Naive thymus-derived CD4-positive, alpha-beta T cell (primary cell): ENCODE data around the gene CYP2J2. TPM values are rescaled to one million over a fixed set of nuclear protein-coding genes. Genes with fewer than 3 reads are reported as not detected.
"Not testable (repeated sequence)": the region's sequence is repeated elsewhere in the genome, so short reads cannot be mapped to it uniquely, and the experiment has no call there.

ENCODE experiments used
- ATAC-seq: fragments of 150-1000 bp; cut with Tn5 transposase; 2 replicates; pipeline ENCODE4 v1.10.0; 2021; ENCODE audit warnings: mild to moderate bottlenecking, moderate library complexity
- CTCF ChIA-PET: fragments of 350-600 bp; sonication (Branson Sonifier 250); formaldehyde crosslinking; loops from one replicate; lab custom pipeline; 2021; ENCODE audit warnings: antibody characterized with exemption; lab: Charles Lee
- POLR2A ChIA-PET: fragments of 350-600 bp; sonication (Branson Sonifier 250); formaldehyde crosslinking; loops from one replicate; lab custom pipeline; 2021; ENCODE audit warnings: antibody characterized with exemption, inconsistent platforms; lab: Charles Lee
- DNase-seq, 9 donors: peaks; one replicate each; pipeline versions ENCODE4 v3.0.0 to v3.0.0-alpha.2; 2020 to 2022; ENCODE audit warnings: mixed read lengths in 1 of 9
- H3K27ac ChIP-seq: one replicate; pipeline ENCODE4 v1.7.0; 2013; ENCODE audit warnings: mild to moderate bottlenecking, low read depth, low read length, moderate library complexity
- H3K27me3 ChIP-seq, 2 donors: one replicate each; pipeline ENCODE4 v1.7.0; 2013; ENCODE audit warnings: low read length in 2 of 2, mild to moderate bottlenecking in 2 of 2, moderate library complexity in 2 of 2; ENCODE audit not compliant: control insufficient read depth in 2 of 2, insufficient read depth in 2 of 2
- H3K36me3 ChIP-seq, 3 experiments: 1 replicate in 2 of 3; 2 replicates in 1 of 3; pipeline ENCODE4 v1.7.0; 2013; ENCODE audit warnings: low read length in 3 of 3, mild to moderate bottlenecking in 3 of 3, moderate library complexity in 1 of 3; ENCODE audit not compliant: insufficient read depth in 3 of 3, control insufficient read depth in 2 of 3
- H3K4me1 ChIP-seq, 2 donors: one replicate each; pipeline ENCODE4 v1.7.0; 2013; ENCODE audit warnings: low read length in 2 of 2, mild to moderate bottlenecking in 2 of 2, moderate library complexity in 1 of 2; ENCODE audit not compliant: control insufficient read depth in 2 of 2, insufficient read depth in 2 of 2
- H3K4me3 ChIP-seq: 2 replicates; pipeline ENCODE4 v1.7.0; 2013; ENCODE audit warnings: mild to moderate bottlenecking, low read length
- H3K9me3 ChIP-seq, 3 experiments: 1 replicate in 2 of 3; 2 replicates in 1 of 3; pipeline ENCODE4 v1.7.0; 2013; ENCODE audit warnings: low read length in 3 of 3; ENCODE audit not compliant: control insufficient read depth in 2 of 3
- H3K27ac Mint-ChIP-seq, 9 donors: one replicate each; pipeline ENCODE4 v1.8.0; 2020 to 2022; ENCODE audit warnings: mixed read lengths in 9 of 9, mild to moderate bottlenecking in 8 of 9, moderate library complexity in 5 of 9, inconsistent platforms in 2 of 9
- H3K27me3 Mint-ChIP-seq, 5 donors: one replicate each; pipeline ENCODE4 v1.8.0; 2021 to 2022; ENCODE audit warnings: mixed read lengths in 5 of 5, mild to moderate bottlenecking in 1 of 5
- H3K36me3 Mint-ChIP-seq, 5 donors: one replicate each; pipeline ENCODE4 v1.8.0; 2020 to 2022; ENCODE audit warnings: mixed read lengths in 5 of 5, mild to moderate bottlenecking in 3 of 5, inconsistent platforms in 1 of 5
- H3K4me1 Mint-ChIP-seq, 7 donors: one replicate each; pipeline ENCODE4 v1.8.0; 2020 to 2022; ENCODE audit warnings: mixed read lengths in 7 of 7, mild to moderate bottlenecking in 3 of 7, inconsistent platforms in 1 of 7
- H3K4me3 Mint-ChIP-seq, 10 donors: one replicate each; pipeline ENCODE4 v1.8.0; 2020 to 2022; ENCODE audit warnings: mild to moderate bottlenecking in 10 of 10, mixed read lengths in 10 of 10, moderate library complexity in 6 of 10, inconsistent platforms in 2 of 10
- H3K9me3 Mint-ChIP-seq, 11 donors: one replicate each; pipeline ENCODE4 v1.8.0; 2020 to 2022; ENCODE audit warnings: mixed read lengths in 11 of 11, mild to moderate bottlenecking in 4 of 11, inconsistent platforms in 1 of 11, moderate library complexity in 1 of 11
- intact Hi-C, 2 donors: fragments of 100-400 bp; cut with micrococcal nuclease; formaldehyde crosslinking; loops; one replicate each; pipeline ENCODE4 v1.15.1; 2023
- polyA plus RNA-seq, 2 donors: library from polyadenylated mRNA; unstranded; fragments of 300-500 nt; fragmentation: Illumina TruSeq; gene quantifications; one replicate each; pipeline ENCODE4 v1.2.3, GENCODE V29; 2021
- total RNA-seq, 6 experiments: library from RNA in 5 of 6; stranded (reverse) in 5 of 6; gene quantifications; 1 replicate in 5 of 6; 2 replicates in 1 of 6; pipeline ENCODE4 v1.2.3 and lab custom pipeline; 2021 to 2026

CYP2J2 gene
- total and polyA plus RNA-seq, 7 experiments from 2014 or later = 0.93 to 4.0 (median 1.1) TPM

DNA sequence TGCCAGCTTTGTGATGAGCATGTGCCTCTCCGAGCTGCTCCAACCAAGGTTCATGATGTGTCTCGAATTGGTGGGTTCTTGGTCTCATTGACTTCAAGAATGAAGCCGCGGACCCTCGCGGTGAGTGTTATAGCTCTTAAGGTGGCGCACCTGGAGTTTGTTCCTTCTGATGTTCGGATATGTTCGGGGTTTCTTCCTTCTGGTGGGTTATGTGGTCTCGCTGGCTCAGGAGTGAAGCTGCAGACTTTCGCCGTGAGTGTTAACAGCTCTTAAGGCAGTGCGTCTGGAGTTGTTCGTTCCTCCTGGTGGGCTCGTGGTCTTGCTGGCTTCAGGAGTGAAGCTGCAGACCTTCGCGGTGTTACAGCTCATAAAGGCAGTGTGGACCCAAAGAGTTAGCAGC lies 42.2 kb upstream of the CYP2J2 start:
- H3K9me3 ChIP-seq, H3K36me3 Mint-ChIP-seq, H3K36me3 ChIP-seq, H3K27me3 ChIP-seq, H3K4me3 ChIP-seq, H3K4me1 Mint-ChIP-seq, DNase-seq, ATAC-seq, H3K4me1 ChIP-seq, H3K27ac Mint-ChIP-seq, H3K4me3 Mint-ChIP-seq, CTCF ChIA-PET, H3K27ac ChIP-seq, H3K9me3 Mint-ChIP-seq: not testable (repeated sequence)
- intact Hi-C loops = loop anchor here in 1 of 2 donors (10.0 kb wide), 1 partner anchor 1924 kb away; no protein-coding TSS in a partner anchor
- POLR2A ChIA-PET = interaction anchor here (0.6 kb wide), 1 partner anchor 1511 kb away, joined by 3 read pairs; no protein-coding TSS in a partner anchor
- H3K27me3 Mint-ChIP-seq = peaks cover 8 to 23% (median 12%) of the 10 kb centered on the region in 5 donors

DNA sequence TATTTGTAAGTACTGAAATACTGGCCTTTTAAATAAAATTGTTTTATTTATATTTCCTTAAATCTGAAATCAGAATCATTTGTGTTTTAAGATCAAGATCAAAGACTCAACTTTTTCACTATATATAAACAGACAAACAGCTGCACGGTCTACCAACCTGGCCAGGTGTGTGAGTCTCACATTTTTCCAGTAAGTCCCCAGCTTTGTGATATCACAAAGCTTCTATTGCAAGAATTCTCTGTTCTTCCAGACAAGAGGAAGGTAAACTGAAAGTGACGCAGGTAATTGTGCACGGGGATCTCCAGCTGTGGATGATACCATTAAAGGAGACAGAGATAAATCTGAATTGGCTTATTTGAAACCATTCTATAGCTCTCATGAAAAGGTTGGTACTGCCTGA lies 41.2 kb upstream of the CYP2J2 start:
- Mint-ChIP-seq H3K27me3 (peaks cover 0 to 15% (median 6%) of the 10 kb centered on the region in 5 donors), H3K4me3 (no peak overlapping the region), H3K9me3 (peaks cover 0 to under 1% (median 0%) of the 10 kb centered on the region in 11 donors), H3K36me3 (no peaks in the 10 kb centered on the region), H3K27ac (no peak overlapping the region), H3K4me1 (peaks cover 0 to 7% (median 5%) of the 10 kb centered on the region in 7 donors)
- CTCF ChIA-PET = interaction anchor here (1.6 kb wide), 1 partner anchor 10 kb away, joined by 4 read pairs; no protein-coding TSS in a partner anchor
- Histone ChIP-seq H3K4me1 (peaks cover 0 to 6% of the 10 kb centered on the region in 2 donors), H3K36me3 (no peaks in the 10 kb centered on the region), H3K27ac (no peak overlapping the region), H3K27me3 (no peaks in the 10 kb centered on the region), H3K9me3 (no peaks in the 10 kb centered on the region), H3K4me3 (no peak overlapping the region)
- no peak for DNase-seq
- intact Hi-C loops = loop anchor here in 1 of 2 donors (10.0 kb wide), 1 partner anchor 1923 kb away; no protein-coding TSS in a partner anchor
- POLR2A ChIA-PET = no interaction called here
- no peak for ATAC-seq

DNA sequence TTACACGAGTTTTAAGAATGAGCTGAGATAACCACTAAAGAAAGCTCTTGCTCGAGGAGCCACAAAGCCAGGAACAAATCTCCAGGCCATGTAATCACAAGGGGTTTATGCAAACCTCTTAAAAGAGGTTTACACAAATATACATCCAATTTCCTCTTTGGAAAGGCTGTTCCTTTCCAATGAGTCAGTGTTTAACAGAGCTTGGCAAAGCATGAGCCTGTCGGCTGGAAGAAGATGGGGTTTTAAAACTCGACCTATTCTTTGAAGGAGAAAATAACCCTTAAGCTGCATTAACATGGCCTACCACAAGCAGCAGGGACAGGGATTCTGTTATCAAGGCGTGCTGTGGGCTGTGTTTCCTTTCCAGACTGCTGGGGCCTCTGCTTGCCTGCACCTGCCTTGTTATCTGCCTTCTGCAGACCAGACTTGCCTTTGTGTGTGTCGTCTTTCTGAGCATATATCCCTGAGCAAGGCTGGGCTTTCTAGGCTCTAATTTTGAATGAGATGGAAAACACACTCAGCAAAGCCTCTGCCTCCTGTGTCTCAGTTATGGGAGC lies 40.6 kb upstream of the CYP2J2 start:
- Histone ChIP-seq H3K27me3 (no peaks in the 10 kb centered on the region), H3K9me3 (no peaks in the 10 kb centered on the region), H3K4me1 (peaks cover 0 to 6% of the 10 kb centered on the region in 2 donors), H3K36me3 (no peaks in the 10 kb centered on the region), H3K4me3 (no peak overlapping the region), H3K27ac (no peak overlapping the region)
- H3K36me3 Mint-ChIP-seq = no peaks in the 10 kb centered on the region
- ATAC-seq = no peak
- no peak overlapping the region for H3K4me3 Mint-ChIP-seq
- DNase-seq = no peak
- H3K27me3 Mint-ChIP-seq = peaks cover 0 to 13% (median 6%) of the 10 kb centered on the region in 5 donors
- no peak overlapping the region for H3K27ac Mint-ChIP-seq
- CTCF ChIA-PET = interaction anchor here (1.0 to 1.6 kb wide), 2 partner anchors 10 kb away, joined by 3 to 4 read pairs; no protein-coding TSS in a partner anchor
- H3K9me3 Mint-ChIP-seq = no peaks in the 10 kb centered on the region
- peaks cover 0 to 7% (median 5%) of the 10 kb centered on the region in 7 donors for H3K4me1 Mint-ChIP-seq
- POLR2A ChIA-PET = no interaction called here
- intact Hi-C loops = loop anchor here in 1 of 2 donors (10.0 kb wide), 1 partner anchor 1922 kb away; no protein-coding TSS in a partner anchor

DNA sequence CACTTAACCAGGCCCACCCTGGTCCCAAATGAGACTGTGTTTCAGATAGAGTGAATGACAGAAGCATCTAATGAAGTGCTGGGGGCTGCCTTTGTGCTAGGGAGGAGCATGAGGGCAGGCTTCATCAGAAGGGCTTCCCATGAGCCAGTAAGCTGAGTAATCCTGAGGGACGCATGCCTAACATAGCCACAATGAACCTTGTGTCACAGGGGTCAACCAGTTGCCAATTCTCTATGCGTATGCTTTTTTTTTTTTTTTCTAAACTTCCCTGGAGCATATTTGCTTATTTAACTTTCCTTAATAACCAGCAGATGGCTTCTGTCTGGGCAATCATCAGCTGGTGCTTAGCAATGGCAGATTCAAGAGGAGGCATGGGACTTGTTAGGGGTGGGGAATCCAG lies 25.5 kb upstream of the CYP2J2 start:
- Histone ChIP-seq H3K27ac (no peak overlapping the region), H3K4me3 (no peak overlapping the region), H3K4me1 (no peaks in the 10 kb centered on the region), H3K27me3 (no peaks in the 10 kb centered on the region), H3K36me3 (no peaks in the 10 kb centered on the region), H3K9me3 (no peaks in the 10 kb centered on the region)
- no peak overlapping the region for H3K4me3 Mint-ChIP-seq
- peaks cover 0 to 6% (median 3%) of the 10 kb centered on the region in 5 donors for H3K27me3 Mint-ChIP-seq
- no peak overlapping the region for H3K27ac Mint-ChIP-seq
- H3K36me3 Mint-ChIP-seq = no peaks in the 10 kb centered on the region
- intact Hi-C loops = no loop called here
- DNase-seq = no peak
- H3K4me1 Mint-ChIP-seq = no peaks in the 10 kb centered on the region
- CTCF ChIA-PET = interaction anchor here (0.5 to 0.7 kb wide), 2 partner anchors 109 to 193 kb away, joined by 3 to 5 read pairs; no protein-coding TSS in a partner anchor
- H3K9me3 Mint-ChIP-seq = no peaks in the 10 kb centered on the region
- ATAC-seq = no peak
- POLR2A ChIA-PET = no interaction called here

DNA sequence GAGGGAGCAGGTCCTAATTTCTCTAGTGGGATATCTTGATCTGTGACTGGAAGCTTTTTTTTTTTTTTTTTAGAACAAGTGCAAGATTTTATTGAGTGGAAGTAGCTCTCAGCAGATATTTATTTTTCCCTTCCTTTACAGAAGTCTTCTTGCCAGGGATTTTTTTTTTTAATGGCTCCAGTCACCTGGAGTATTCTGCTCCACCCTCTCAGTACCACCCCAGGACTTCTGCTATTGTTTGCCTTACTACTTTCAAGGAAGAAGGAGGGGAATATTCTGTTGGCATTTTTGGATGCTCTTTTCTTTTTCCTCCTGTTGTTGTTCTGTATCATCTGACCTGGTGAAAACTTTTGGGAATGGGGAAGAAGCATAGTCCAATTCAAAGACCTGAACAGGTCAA lies 23.1 kb upstream of the CYP2J2 start:
- Histone ChIP-seq H3K9me3 (no peaks in the 10 kb centered on the region), H3K4me3 (no peak overlapping the region), H3K36me3 (no peaks in the 10 kb centered on the region), H3K27ac (no peak overlapping the region), H3K27me3 (no peaks in the 10 kb centered on the region), H3K4me1 (no peaks in the 10 kb centered on the region)
- DNase-seq = no peak
- POLR2A ChIA-PET = no interaction called here
- Mint-ChIP-seq H3K36me3 (no peaks in the 10 kb centered on the region), H3K4me1 (no peaks in the 10 kb centered on the region), H3K4me3 (no peak overlapping the region), H3K9me3 (no peaks in the 10 kb centered on the region), H3K27ac (no peak overlapping the region), H3K27me3 (peaks cover 0 to 4% (median 0%) of the 10 kb centered on the region in 5 donors)
- CTCF ChIA-PET = interaction anchor here (0.6 to 2.8 kb wide), 7 partner anchors 10 to 1296 kb away, joined by 3 to 14 read pairs (median 3); no protein-coding TSS in a partner anchor
- intact Hi-C loops = loop anchor here (5.0 to 10.0 kb wide), 3 partner anchors 245 to 1205 kb away; no protein-coding TSS in a partner anchor
- no peak for ATAC-seq

DNA sequence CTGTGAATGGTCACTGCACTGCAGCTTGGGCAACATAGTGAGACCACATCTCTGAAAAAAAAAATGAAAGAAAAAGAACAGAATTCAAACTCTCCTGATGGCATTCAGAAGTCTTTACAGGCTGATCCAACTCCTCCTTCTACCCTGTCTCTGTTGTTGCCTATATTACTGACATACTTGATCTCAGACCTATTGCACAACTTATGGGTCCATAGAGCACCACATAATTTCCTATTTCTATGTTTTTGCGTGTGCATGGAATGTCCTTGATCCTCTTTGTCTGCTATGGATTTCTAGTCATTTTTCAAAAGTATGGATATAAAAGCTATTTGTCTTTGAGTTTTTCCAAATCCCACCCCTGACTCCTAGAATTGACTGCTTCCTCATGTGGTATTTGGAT lies 22.4 kb upstream of the CYP2J2 start:
- H3K27me3 Mint-ChIP-seq = peaks cover 0 to 3% (median 0%) of the 10 kb centered on the region in 5 donors
- no peaks in the 10 kb centered on the region for H3K9me3 Mint-ChIP-seq
- H3K27me3 ChIP-seq = no peaks in the 10 kb centered on the region
- no peaks in the 10 kb centered on the region for H3K36me3 ChIP-seq
- no peaks in the 10 kb centered on the region for H3K9me3 ChIP-seq
- H3K4me1 ChIP-seq = no peaks in the 10 kb centered on the region
- H3K4me3 Mint-ChIP-seq = no peak overlapping the region
- H3K27ac ChIP-seq = no peak overlapping the region
- no peak overlapping the region for H3K27ac Mint-ChIP-seq
- no peaks in the 10 kb centered on the region for H3K36me3 Mint-ChIP-seq
- intact Hi-C loops = loop anchor here (5.0 to 10.0 kb wide), 3 partner anchors 244 to 1204 kb away; no protein-coding TSS in a partner anchor
- CTCF ChIA-PET = interaction anchor here (0.6 to 2.8 kb wide), 5 partner anchors 9 to 138 kb away, joined by 3 to 14 read pairs (median 6); no protein-coding TSS in a partner anchor
- POLR2A ChIA-PET = no interaction called here
- ATAC-seq = no peak
- no peaks in the 10 kb centered on the region for H3K4me1 Mint-ChIP-seq
- no peak for DNase-seq
- no peak overlapping the region for H3K4me3 ChIP-seq
